ENCODE data around the gene WNT5A. TPM values are rescaled to one million over a fixed set of nuclear protein-coding genes. Genes with fewer than 3 reads are reported as not detected.

WNT5A gene
- total RNA-seq, 1 donor from 2014 or later = 8.9 TPM

DNA sequence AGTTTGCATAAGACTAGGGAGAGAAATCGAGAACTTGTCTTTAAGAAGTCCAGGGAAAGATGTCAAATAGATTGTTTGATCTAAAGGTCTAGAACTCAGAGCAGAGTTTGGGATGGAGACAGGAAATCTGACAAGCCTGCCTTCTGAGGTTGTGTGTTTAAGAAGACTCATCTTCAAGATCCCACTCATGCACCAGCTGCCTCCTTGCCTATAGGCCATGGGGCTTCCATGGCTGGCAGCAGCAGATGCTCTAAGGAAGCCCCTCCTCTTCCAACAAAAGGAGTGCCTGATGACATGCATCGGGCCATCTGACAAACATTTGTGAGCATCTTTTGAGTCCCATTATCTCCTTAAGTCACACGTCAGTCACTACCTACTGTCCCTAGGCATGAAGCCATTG, 47.4 kb downstream of the WNT5A start:
- Histone ChIP-seq H3K27me3 (ENCODE audit: control insufficient read depth in 3 of 3, insufficient read depth in 3 of 3, low read length in 3 of 3) (peaks cover 0 to 1% (median 0%) of the 10 kb centered on the region in 3 donors), H3K9me3 (ENCODE audit: control insufficient read depth in 3 of 3, low read length in 3 of 3) (no peaks in the 10 kb centered on the region), H3K27ac (ENCODE audit: low read depth, low read length) (no peak overlapping the region), H3K9ac (ENCODE audit: low read depth in 1 of 3, low read length in 3 of 3) (no peak overlapping the region), H3K4me3 (ENCODE audit: low read length in 3 of 3) (no peak overlapping the region), H3K4me1 (ENCODE audit: control insufficient read depth in 3 of 3, insufficient read depth in 3 of 3, low read length in 3 of 3) (no peaks in the 10 kb centered on the region), H3K36me3 (ENCODE audit: control insufficient read depth in 3 of 3, insufficient read depth in 3 of 3, low read length in 3 of 3) (no peaks in the 10 kb centered on the region)

DNA sequence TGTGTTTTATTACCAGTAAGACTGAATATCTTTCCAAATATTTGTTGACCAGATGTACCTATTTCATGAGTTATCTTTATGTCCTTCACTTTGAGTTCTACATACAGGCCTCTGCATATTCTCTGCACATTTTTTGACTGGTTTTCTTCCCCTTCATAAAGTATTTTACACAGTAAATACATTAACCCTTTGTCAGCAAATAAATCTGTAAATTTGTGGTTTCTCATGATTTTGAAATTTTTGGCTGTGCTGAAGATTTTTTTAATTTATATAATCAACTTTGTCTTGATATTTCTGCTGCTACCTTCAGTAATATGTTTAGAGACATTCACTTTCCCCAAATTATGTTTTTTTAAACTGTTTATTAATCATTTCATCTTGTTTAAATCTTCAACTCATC, 50.5 kb downstream of the WNT5A start:
- no peaks in the 10 kb centered on the region for H3K36me3 ChIP-seq (ENCODE audit: control insufficient read depth in 3 of 3, insufficient read depth in 3 of 3, low read length in 3 of 3)
- no peak overlapping the region for H3K9ac ChIP-seq (ENCODE audit: low read depth in 1 of 3, low read length in 3 of 3)
- H3K9me3 ChIP-seq (ENCODE audit: control insufficient read depth in 3 of 3, low read length in 3 of 3) = no peaks in the 10 kb centered on the region
- H3K4me1 ChIP-seq (ENCODE audit: control insufficient read depth in 3 of 3, insufficient read depth in 3 of 3, low read length in 3 of 3) = no peaks in the 10 kb centered on the region
- H3K4me3 ChIP-seq (ENCODE audit: low read length in 3 of 3) = no peak overlapping the region
- no peaks in the 10 kb centered on the region for H3K27me3 ChIP-seq (ENCODE audit: control insufficient read depth in 3 of 3, insufficient read depth in 3 of 3, low read length in 3 of 3)
- no peak overlapping the region for H3K27ac ChIP-seq (ENCODE audit: low read depth, low read length)

DNA sequence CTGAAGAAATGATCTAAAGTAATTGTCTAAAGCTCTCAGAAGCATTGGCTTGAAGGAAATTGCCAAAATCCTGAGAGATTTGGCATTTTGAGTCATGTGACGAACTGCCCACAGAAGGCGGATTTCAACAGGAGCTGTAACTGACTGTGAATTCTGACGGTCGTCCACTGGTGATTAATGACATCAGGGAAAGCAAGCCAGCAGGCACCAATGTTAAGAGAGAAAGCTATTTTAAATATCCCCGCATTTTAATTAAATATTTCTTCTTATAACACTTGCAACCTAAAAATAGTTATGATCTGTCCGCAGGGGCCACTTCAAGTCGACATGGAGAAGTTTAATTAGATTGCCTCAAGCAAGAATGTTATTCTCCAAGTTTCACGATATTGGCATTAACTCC, 51.6 kb downstream of the WNT5A start:
- Histone ChIP-seq H3K27ac (ENCODE audit: low read depth, low read length) (no peak overlapping the region), H3K9me3 (ENCODE audit: control insufficient read depth in 3 of 3, low read length in 3 of 3) (no peaks in the 10 kb centered on the region), H3K36me3 (ENCODE audit: control insufficient read depth in 3 of 3, insufficient read depth in 3 of 3, low read length in 3 of 3) (no peaks in the 10 kb centered on the region), H3K4me3 (ENCODE audit: low read length in 3 of 3) (no peak overlapping the region), H3K9ac (ENCODE audit: low read depth in 1 of 3, low read length in 3 of 3) (no peak overlapping the region), H3K4me1 (ENCODE audit: control insufficient read depth in 3 of 3, insufficient read depth in 3 of 3, low read length in 3 of 3) (no peaks in the 10 kb centered on the region), H3K27me3 (ENCODE audit: control insufficient read depth in 3 of 3, insufficient read depth in 3 of 3, low read length in 3 of 3) (no peaks in the 10 kb centered on the region)

DNA sequence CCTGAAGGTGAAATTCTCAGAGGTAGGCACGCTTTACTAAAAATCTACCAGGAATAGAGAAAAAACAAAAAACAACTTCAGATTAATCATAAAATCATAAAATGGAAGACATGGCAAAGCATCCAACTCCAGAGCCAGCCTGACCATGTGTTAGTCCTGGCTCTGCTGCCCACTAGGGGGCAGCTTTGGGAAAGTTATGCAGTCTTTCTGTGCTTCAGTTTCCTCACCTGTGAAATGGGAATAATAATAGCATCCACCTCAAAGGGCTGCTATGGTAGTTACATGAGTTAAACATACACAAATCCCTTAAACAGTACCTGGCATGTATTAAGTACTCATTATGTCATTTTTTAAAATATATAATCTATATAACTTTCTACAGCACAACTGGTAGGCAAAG, 52.3 kb downstream of the WNT5A start:
- Histone ChIP-seq H3K27me3 (ENCODE audit: control insufficient read depth in 3 of 3, insufficient read depth in 3 of 3, low read length in 3 of 3) (no peaks in the 10 kb centered on the region), H3K4me3 (ENCODE audit: low read length in 3 of 3) (no peak overlapping the region), H3K27ac (ENCODE audit: low read depth, low read length) (no peak overlapping the region), H3K4me1 (ENCODE audit: control insufficient read depth in 3 of 3, insufficient read depth in 3 of 3, low read length in 3 of 3) (no peaks in the 10 kb centered on the region), H3K9me3 (ENCODE audit: control insufficient read depth in 3 of 3, low read length in 3 of 3) (no peaks in the 10 kb centered on the region), H3K36me3 (ENCODE audit: control insufficient read depth in 3 of 3, insufficient read depth in 3 of 3, low read length in 3 of 3) (no peaks in the 10 kb centered on the region), H3K9ac (ENCODE audit: low read depth in 1 of 3, low read length in 3 of 3) (no peak overlapping the region)

DNA sequence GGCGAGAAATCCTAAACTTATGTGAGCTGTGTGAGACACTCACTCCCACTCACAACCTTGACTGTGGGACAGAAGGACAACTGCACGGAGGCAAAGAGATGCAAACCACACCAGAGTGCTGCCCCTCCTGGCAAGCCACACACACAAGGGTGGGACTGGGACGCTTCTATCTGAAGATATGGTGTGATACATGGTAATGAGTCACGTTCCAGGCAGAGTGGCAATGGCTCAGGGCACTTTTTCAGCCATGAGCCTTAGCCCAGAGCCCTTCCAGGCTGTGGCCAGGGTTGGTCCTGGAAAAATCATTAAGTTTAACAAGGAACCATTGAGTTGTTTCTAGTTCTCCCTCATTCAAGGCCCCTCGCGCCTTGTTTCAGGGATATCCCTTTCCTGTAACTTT, 56.1 kb downstream of the WNT5A start:
- H3K27me3 ChIP-seq (ENCODE audit: control insufficient read depth in 3 of 3, insufficient read depth in 3 of 3, low read length in 3 of 3) = no peaks in the 10 kb centered on the region
- H3K4me3 ChIP-seq (ENCODE audit: low read length in 3 of 3) = no peak overlapping the region
- no peak overlapping the region for H3K27ac ChIP-seq (ENCODE audit: low read depth, low read length)
- no peaks in the 10 kb centered on the region for H3K9me3 ChIP-seq (ENCODE audit: control insufficient read depth in 3 of 3, low read length in 3 of 3)
- no peaks in the 10 kb centered on the region for H3K36me3 ChIP-seq (ENCODE audit: control insufficient read depth in 3 of 3, insufficient read depth in 3 of 3, low read length in 3 of 3)
- no peaks in the 10 kb centered on the region for H3K4me1 ChIP-seq (ENCODE audit: control insufficient read depth in 3 of 3, insufficient read depth in 3 of 3, low read length in 3 of 3)
- H3K9ac ChIP-seq (ENCODE audit: low read depth in 1 of 3, low read length in 3 of 3) = no peak overlapping the region

DNA sequence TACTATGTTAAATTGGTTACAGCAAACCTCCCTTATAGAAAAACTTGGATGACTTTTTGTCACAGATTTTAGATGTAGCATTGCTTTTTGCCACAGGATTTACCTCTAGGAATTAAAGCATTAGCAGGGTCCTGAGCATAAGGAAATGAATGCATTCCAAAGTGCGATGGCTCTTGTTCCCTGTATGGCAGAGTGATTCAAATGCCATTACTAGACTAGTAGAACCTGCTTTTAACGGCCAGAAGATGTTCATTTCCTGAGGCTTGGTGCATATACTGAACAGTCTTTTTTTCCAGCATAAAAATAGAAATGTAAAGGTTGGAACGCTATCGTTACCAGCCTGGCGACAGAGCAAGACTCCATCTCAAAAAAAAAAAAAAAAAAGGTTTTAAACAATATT, 59.4 kb downstream of the WNT5A start:
- Histone ChIP-seq H3K9me3 (ENCODE audit: control insufficient read depth in 3 of 3, low read length in 3 of 3) (peaks cover 0 to 2% (median 0%) of the 10 kb centered on the region in 3 donors), H3K27ac (ENCODE audit: low read depth, low read length) (no peak overlapping the region), H3K4me3 (ENCODE audit: low read length in 3 of 3) (no peak overlapping the region), H3K36me3 (ENCODE audit: control insufficient read depth in 3 of 3, insufficient read depth in 3 of 3, low read length in 3 of 3) (no peaks in the 10 kb centered on the region), H3K9ac (ENCODE audit: low read depth in 1 of 3, low read length in 3 of 3) (no peak overlapping the region), H3K4me1 (ENCODE audit: control insufficient read depth in 3 of 3, insufficient read depth in 3 of 3, low read length in 3 of 3) (peaks cover 0 to 2% (median 0%) of the 10 kb centered on the region in 3 donors), H3K27me3 (ENCODE audit: control insufficient read depth in 3 of 3, insufficient read depth in 3 of 3, low read length in 3 of 3) (no peaks in the 10 kb centered on the region)

DNA sequence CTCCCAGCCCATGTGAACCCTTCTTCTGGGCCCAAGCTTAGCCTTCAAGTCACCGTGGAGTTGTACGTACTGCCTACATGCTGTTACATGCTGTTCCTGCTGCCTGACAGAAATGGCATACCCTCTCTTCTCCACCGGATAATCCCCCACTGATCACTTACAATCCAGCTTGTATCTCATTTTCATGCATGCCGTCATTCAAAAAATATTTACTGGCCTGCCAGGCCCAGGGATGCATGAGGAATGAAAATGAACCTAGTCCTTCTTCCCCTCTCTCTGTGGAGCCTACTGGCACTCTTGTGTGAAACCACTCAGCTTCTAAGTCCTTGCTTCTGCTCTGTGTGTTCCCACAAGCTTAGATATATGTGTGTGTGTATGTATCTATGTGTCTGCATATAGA, 60.6 kb downstream of the WNT5A start:
- Histone ChIP-seq H3K4me1 (ENCODE audit: control insufficient read depth in 3 of 3, insufficient read depth in 3 of 3, low read length in 3 of 3) (peaks cover 0 to 2% (median 0%) of the 10 kb centered on the region in 3 donors), H3K9me3 (ENCODE audit: control insufficient read depth in 3 of 3, low read length in 3 of 3) (peaks cover 0 to 5% (median 0%) of the 10 kb centered on the region in 3 donors), H3K9ac (ENCODE audit: low read depth in 1 of 3, low read length in 3 of 3) (no peak overlapping the region), H3K27me3 (ENCODE audit: control insufficient read depth in 3 of 3, insufficient read depth in 3 of 3, low read length in 3 of 3) (no peaks in the 10 kb centered on the region), H3K27ac (ENCODE audit: low read depth, low read length) (no peak overlapping the region), H3K4me3 (ENCODE audit: low read length in 3 of 3) (no peak overlapping the region), H3K36me3 (ENCODE audit: control insufficient read depth in 3 of 3, insufficient read depth in 3 of 3, low read length in 3 of 3) (no peaks in the 10 kb centered on the region)

DNA sequence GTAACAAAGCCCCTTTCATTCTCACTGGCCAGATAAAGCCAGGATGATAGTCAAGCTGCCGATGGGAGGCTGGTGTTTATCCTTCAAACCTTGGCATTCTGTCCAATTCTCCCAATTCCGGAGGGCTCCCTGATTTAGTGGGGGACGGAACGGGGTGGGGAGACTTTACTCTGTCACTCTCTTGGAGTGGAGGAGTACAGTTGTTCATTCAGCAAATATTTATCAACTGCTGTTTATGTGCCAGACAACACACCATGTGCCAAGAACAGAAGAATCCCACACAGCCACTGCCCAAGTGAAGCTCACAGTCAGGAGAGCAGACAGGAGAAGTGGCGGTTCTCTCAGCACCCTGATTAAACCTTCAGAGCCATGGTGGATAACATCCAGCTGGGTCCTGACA, 63.3 kb downstream of the WNT5A start:
- Histone ChIP-seq H3K9me3 (ENCODE audit: control insufficient read depth in 3 of 3, low read length in 3 of 3) (peaks cover 0 to 5% (median 0%) of the 10 kb centered on the region in 3 donors), H3K4me1 (ENCODE audit: control insufficient read depth in 3 of 3, insufficient read depth in 3 of 3, low read length in 3 of 3) (peaks cover 0 to 2% (median 0%) of the 10 kb centered on the region in 3 donors), H3K9ac (ENCODE audit: low read depth in 1 of 3, low read length in 3 of 3) (no peak overlapping the region), H3K4me3 (ENCODE audit: low read length in 3 of 3) (no peak overlapping the region), H3K27ac (ENCODE audit: low read depth, low read length) (no peak overlapping the region), H3K36me3 (ENCODE audit: control insufficient read depth in 3 of 3, insufficient read depth in 3 of 3, low read length in 3 of 3) (no peaks in the 10 kb centered on the region), H3K27me3 (ENCODE audit: control insufficient read depth in 3 of 3, insufficient read depth in 3 of 3, low read length in 3 of 3) (no peaks in the 10 kb centered on the region)

DNA sequence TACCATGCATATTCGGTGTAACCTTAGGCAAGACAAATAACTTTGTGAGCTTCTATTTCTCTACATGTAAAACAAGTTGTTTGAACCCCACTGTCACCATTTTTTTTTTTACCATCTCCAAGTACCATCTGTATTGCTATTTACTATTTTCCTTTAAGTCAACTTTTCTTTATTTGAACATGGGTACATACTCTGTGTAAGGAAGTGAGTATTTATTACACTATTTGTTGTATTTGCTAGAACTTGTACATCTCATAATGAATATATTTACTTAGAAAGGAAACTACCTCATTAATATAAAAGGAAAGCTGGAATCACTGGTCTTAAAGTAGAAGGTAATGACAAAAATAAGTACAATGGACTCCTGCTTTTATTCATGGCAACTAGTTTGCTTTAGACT, 69.9 kb downstream of the WNT5A start:
- Histone ChIP-seq H3K9me3 (ENCODE audit: control insufficient read depth in 3 of 3, low read length in 3 of 3) (no peaks in the 10 kb centered on the region), H3K36me3 (ENCODE audit: control insufficient read depth in 3 of 3, insufficient read depth in 3 of 3, low read length in 3 of 3) (no peaks in the 10 kb centered on the region), H3K27ac (ENCODE audit: low read depth, low read length) (no peak overlapping the region), H3K4me3 (ENCODE audit: low read length in 3 of 3) (no peak overlapping the region), H3K27me3 (ENCODE audit: control insufficient read depth in 3 of 3, insufficient read depth in 3 of 3, low read length in 3 of 3) (no peaks in the 10 kb centered on the region), H3K4me1 (ENCODE audit: control insufficient read depth in 3 of 3, insufficient read depth in 3 of 3, low read length in 3 of 3) (no peaks in the 10 kb centered on the region), H3K9ac (ENCODE audit: low read depth in 1 of 3, low read length in 3 of 3) (no peak overlapping the region)

DNA sequence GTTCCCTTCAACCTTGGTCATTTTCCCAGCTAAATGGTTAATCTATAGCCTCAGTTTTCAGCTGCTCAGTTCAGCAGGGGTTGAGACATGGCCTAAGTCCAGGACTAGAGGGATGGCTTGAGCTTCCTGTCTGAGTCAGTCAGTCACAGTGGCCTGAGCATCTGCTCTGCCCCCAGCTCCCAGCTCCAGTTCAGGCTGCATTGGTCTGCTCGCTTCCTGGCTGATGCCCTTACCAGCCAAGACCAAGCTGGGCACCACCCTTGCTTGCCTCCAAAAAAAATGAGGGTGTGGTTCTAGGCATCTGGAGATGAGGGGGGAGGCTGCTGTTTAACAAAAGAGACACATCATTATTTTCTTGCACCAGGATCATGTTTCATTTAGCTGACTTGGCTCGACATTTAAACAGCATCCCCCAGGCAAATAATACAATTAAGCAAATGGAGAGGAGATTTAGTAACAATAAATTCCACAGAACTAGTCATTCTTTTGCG, 70.7 kb downstream of the WNT5A start:
- H3K27me3 ChIP-seq (ENCODE audit: control insufficient read depth in 3 of 3, insufficient read depth in 3 of 3, low read length in 3 of 3) = no peaks in the 10 kb centered on the region
- H3K27ac ChIP-seq (ENCODE audit: low read depth, low read length) = no peak overlapping the region
- H3K4me1 ChIP-seq (ENCODE audit: control insufficient read depth in 3 of 3, insufficient read depth in 3 of 3, low read length in 3 of 3) = no peaks in the 10 kb centered on the region
- no peaks in the 10 kb centered on the region for H3K9me3 ChIP-seq (ENCODE audit: control insufficient read depth in 3 of 3, low read length in 3 of 3)
- no peaks in the 10 kb centered on the region for H3K36me3 ChIP-seq (ENCODE audit: control insufficient read depth in 3 of 3, insufficient read depth in 3 of 3, low read length in 3 of 3)
- H3K4me3 ChIP-seq (ENCODE audit: low read length in 3 of 3) = no peak overlapping the region
- no peak overlapping the region for H3K9ac ChIP-seq (ENCODE audit: low read depth in 1 of 3, low read length in 3 of 3)
